HCT116 (cell line): ENCODE measurements around the gene MAP3K6. TPM values are rescaled to one million over a fixed set of nuclear protein-coding genes. Genes with fewer than 3 reads are reported as not detected.

Experiments used
- ATAC-seq: fragments of 200-7000 bp; cut with Tn5 transposase; 2 replicates; pipeline ENCODE4 v1.9.1; 2020; ENCODE audit warnings: mild to moderate bottlenecking, moderate library complexity
- BruUV-seq: library from RNA; stranded (reverse); fragments of 400-500 nt; replicated peaks from 2 replicates; lab custom pipeline; 2021; lab: Mats Ljungman, UMichigan
- CTCF ChIA-PET: fragments of 300-600 bp; sonication (Branson Sonifier 250); formaldehyde crosslinking; loops from one replicate; lab custom pipeline; 2021; ENCODE audit warnings: antibody characterized with exemption; lab: Charles Lee
- POLR2A ChIA-PET: fragments of 300-600, 350-600 bp; sonication (Branson Sonifier 250); formaldehyde crosslinking; loops from one replicate; lab custom pipeline; 2021; ENCODE audit warnings: antibody characterized with exemption; lab: Charles Lee
- RAD21 ChIA-PET, 2 experiments: fragments of 300-600 bp; sonication (Branson Sonifier 250); formaldehyde crosslinking; loops; one replicate each; lab custom pipeline; 2023; ENCODE audit warnings: low total read pairs in 2 of 2; ENCODE audit not compliant: uncharacterized antibody in 2 of 2, unreplicated experiment in 2 of 2, low non-redundant PET in 1 of 2; lab: Charles Lee
- DNase-seq: peaks from one replicate; pipeline ENCODE4 v3.0.0-alpha.2; 2010; ENCODE audit warnings: low read depth, low spot score
- H2AFZ ChIP-seq: fragments of 200-600 bp; shearing (Covaris generic), sonication (generic); 2 replicates; pipeline ENCODE4 v1.6.1; 2017; ENCODE audit warnings: low read depth, mixed run types, mixed read lengths, antibody characterized with exemption, low read length; ENCODE audit not compliant: poor library complexity, severe bottlenecking
- H3K27ac ChIP-seq: 2 replicates; pipeline ENCODE4 v1.5.1; 2012; ENCODE audit warnings: low read depth, low read length
- H3K27me3 ChIP-seq: fragments of 200-600 bp; sonication (generic); 2 replicates; pipeline ENCODE4 v1.6.1; 2016; ENCODE audit warnings: mixed run types, low read length, mixed read lengths; ENCODE audit not compliant: insufficient read depth
- H3K36me3 ChIP-seq, 2 experiments: fragments of 200-500 bp in 1 of 2; fragments of 200-600 bp in 1 of 2; sonication (Bioruptor generic) in 1 of 2; sonication (generic) in 1 of 2; 2 replicates each; pipeline versions ENCODE4 v1.5.1 to v1.6.1; 2014 to 2016; ENCODE audit warnings: low read length in 2 of 2, inconsistent platforms in 1 of 2, mixed read lengths in 1 of 2, mixed run types in 1 of 2; ENCODE audit not compliant: insufficient read depth in 2 of 2, control insufficient read depth in 1 of 2
- H3K4me1 ChIP-seq, 2 experiments: fragments of 200-600 bp in 1 of 2; sonication (generic) in 1 of 2; 2 replicates each; pipeline versions ENCODE4 v1.5.1 to v1.6.1; 2012 to 2017; ENCODE audit warnings: low read length in 2 of 2, inconsistent platforms in 1 of 2, mild to moderate bottlenecking in 1 of 2, mixed read lengths in 1 of 2, mixed run types in 1 of 2, moderate library complexity in 1 of 2; ENCODE audit not compliant: insufficient read depth in 2 of 2, control insufficient read depth in 1 of 2
- H3K4me2 ChIP-seq: fragments of 200-600 bp; sonication (generic); 2 replicates; pipeline ENCODE4 v1.6.1; 2017; ENCODE audit warnings: mixed run types, low read length, mixed read lengths
- H3K4me3 ChIP-seq, 2 experiments: fragments of 200-600 bp in 1 of 2; sonication (generic) in 1 of 2; replicated peaks in 1 of 2; 2 replicates each; pipeline ENCODE4 v1.5.1; 2011 to 2016; ENCODE audit warnings: low read length in 2 of 2, control low read depth in 1 of 2, low read depth in 1 of 2, mild to moderate bottlenecking in 1 of 2, mixed read lengths in 1 of 2, mixed run types in 1 of 2
- H3K79me2 ChIP-seq: fragments of 200-600 bp; sonication (generic); 2 replicates; pipeline ENCODE4 v1.6.1; 2017; ENCODE audit warnings: mild to moderate bottlenecking, mixed run types, low read length, moderate library complexity, mixed read lengths; ENCODE audit not compliant: insufficient read depth
- H3K9ac ChIP-seq: fragments of 200-600 bp; sonication (generic); 2 replicates; pipeline ENCODE4 v1.6.1; 2016; ENCODE audit warnings: low read length, mixed read lengths
- H3K9me2 ChIP-seq: fragments of 200-600 bp; sonication (generic), shearing (Covaris generic); 2 replicates; pipeline ENCODE4 v1.6.1; 2017; ENCODE audit warnings: mixed run types, mild to moderate bottlenecking, moderate library complexity; ENCODE audit not compliant: insufficient read depth
- H3K9me3 ChIP-seq, 2 experiments: fragments of 200-500 bp in 1 of 2; fragments of 200-600 bp in 1 of 2; sonication (Bioruptor generic) in 1 of 2; sonication (generic) in 1 of 2; 2 replicates each; pipeline ENCODE4 v1.6.1; 2014 to 2017; ENCODE audit warnings: low read length in 2 of 2, mixed read lengths in 2 of 2, inconsistent platforms in 1 of 2, low read depth in 1 of 2, mild to moderate bottlenecking in 1 of 2, mixed run types in 1 of 2, moderate library complexity in 1 of 2; ENCODE audit not compliant: control insufficient read depth in 1 of 2, insufficient read depth in 1 of 2
- H4K20me1 ChIP-seq: fragments of 200-600 bp; sonication (generic), shearing (Covaris generic); 2 replicates; pipeline ENCODE4 v1.6.1; 2017; ENCODE audit warnings: mixed run types, mild to moderate bottlenecking, moderate library complexity; ENCODE audit not compliant: insufficient read depth
- CBX3 ChIP-seq: IDR thresholded peaks from 2 replicates; pipeline ENCODE4 v1.6.1; 2012; ENCODE audit warnings: low read depth
- CEBPB ChIP-seq: IDR thresholded peaks from 2 replicates; pipeline ENCODE4 v1.6.1; 2012; ENCODE audit warnings: low read depth
- ELF1 ChIP-seq: IDR thresholded peaks from 2 replicates; pipeline ENCODE4 v1.6.1; 2012; ENCODE audit warnings: low read depth, borderline replicate concordance
- EZH2 ChIP-seq: fragments of 200-600 bp; sonication (generic); IDR thresholded peaks from 2 replicates; pipeline ENCODE4 v1.6.1; 2017; ENCODE audit warnings: antibody characterized with exemption, mixed run types
- EZH2phosphoT487 ChIP-seq: fragments of 200-600 bp; IDR thresholded peaks from 2 replicates; pipeline ENCODE4 v1.6.1; 2018; ENCODE audit warnings: antibody characterized with exemption, borderline replicate concordance
- FOSL1 ChIP-seq: IDR thresholded peaks from 2 replicates; pipeline ENCODE4 v1.6.1; 2012; ENCODE audit warnings: low read depth
- JUND ChIP-seq: IDR thresholded peaks from 2 replicates; pipeline ENCODE4 v1.6.1; 2012
- POLR2AphosphoS5 ChIP-seq: IDR thresholded peaks from 2 replicates; pipeline ENCODE4 v1.6.1; 2011; ENCODE audit warnings: mild to moderate bottlenecking, low read depth, low read length, moderate library complexity
- RAD21 ChIP-seq: IDR thresholded peaks from 2 replicates; pipeline ENCODE4 v1.6.1; 2012; ENCODE audit warnings: low read depth, mild to moderate bottlenecking
- SIN3A ChIP-seq: IDR thresholded peaks from 2 replicates; pipeline ENCODE4 v1.6.1; 2012; ENCODE audit warnings: low read depth
- SP1 ChIP-seq: IDR thresholded peaks from 2 replicates; pipeline ENCODE4 v1.6.1; 2012; ENCODE audit warnings: low read depth
- SRF ChIP-seq: IDR thresholded peaks from 2 replicates; pipeline ENCODE4 v1.6.1; 2012; ENCODE audit warnings: low read depth
- YY1 ChIP-seq: IDR thresholded peaks from 2 replicates; pipeline ENCODE4 v1.6.1; 2011; ENCODE audit warnings: low read length, low read depth, moderate library complexity, mild to moderate bottlenecking; ENCODE audit not compliant: insufficient replicate concordance; ENCODE audit errors: extremely low read depth
- ZBTB33 ChIP-seq: IDR thresholded peaks from 2 replicates; pipeline ENCODE4 v1.6.1; 2011; ENCODE audit warnings: mild to moderate bottlenecking, low read length, moderate library complexity; ENCODE audit not compliant: insufficient replicate concordance; ENCODE audit errors: extremely low read depth
- ZFX ChIP-seq: fragments of 450-650 bp; IDR thresholded peaks from 2 replicates; pipeline ENCODE4 v1.6.1; 2017
- ZNF274 ChIP-seq: fragments of 200-500 bp; sonication (Bioruptor generic); IDR thresholded peaks from 2 replicates; pipeline ENCODE4 v1.6.1; 2014; ENCODE audit warnings: mild to moderate bottlenecking, low read depth, low read length, inconsistent platforms
- intact Hi-C: fragments of 100-400 bp; cut with micrococcal nuclease; formaldehyde crosslinking; loops from 2 replicates; pipeline ENCODE4 v1.10.0; 2022
- total RNA-seq: library from RNA; stranded (reverse); gene quantifications from one replicate; pipeline ENCODE4 v1.2.1, GENCODE V29; 2021; ENCODE audit not compliant: unreplicated experiment
- TF ChIP-seq, protein P1 (sequence below), 3 experiments: fragments of 200-600 bp in 1 of 3; sonication (generic) in 1 of 3; IDR thresholded peaks in 2 of 3; conservative IDR thresholded peaks in 1 of 3; 2 replicates each; pipeline ENCODE4 v1.5.1; 2012 to 2017; ENCODE audit warnings: low read depth in 2 of 3, low read length in 2 of 3, antibody characterized with exemption in 1 of 3, borderline replicate concordance in 1 of 3, control low read depth in 1 of 3, mild to moderate bottlenecking in 1 of 3, mixed read lengths in 1 of 3, mixed run types in 1 of 3, moderate library complexity in 1 of 3; ENCODE audit not compliant: insufficient read depth in 1 of 3
- TF ChIP-seq, protein P2 (sequence below): IDR thresholded peaks from 2 replicates; pipeline ENCODE4 v1.6.1; 2012; ENCODE audit warnings: low read depth
- TF ChIP-seq, protein P3 (sequence below): IDR thresholded peaks from 2 replicates; pipeline ENCODE4 v1.6.1; 2012

Gene MAP3K6
- total RNA-seq, 1 experiment from 2014 or later = 30.2 TPM

DNA sequence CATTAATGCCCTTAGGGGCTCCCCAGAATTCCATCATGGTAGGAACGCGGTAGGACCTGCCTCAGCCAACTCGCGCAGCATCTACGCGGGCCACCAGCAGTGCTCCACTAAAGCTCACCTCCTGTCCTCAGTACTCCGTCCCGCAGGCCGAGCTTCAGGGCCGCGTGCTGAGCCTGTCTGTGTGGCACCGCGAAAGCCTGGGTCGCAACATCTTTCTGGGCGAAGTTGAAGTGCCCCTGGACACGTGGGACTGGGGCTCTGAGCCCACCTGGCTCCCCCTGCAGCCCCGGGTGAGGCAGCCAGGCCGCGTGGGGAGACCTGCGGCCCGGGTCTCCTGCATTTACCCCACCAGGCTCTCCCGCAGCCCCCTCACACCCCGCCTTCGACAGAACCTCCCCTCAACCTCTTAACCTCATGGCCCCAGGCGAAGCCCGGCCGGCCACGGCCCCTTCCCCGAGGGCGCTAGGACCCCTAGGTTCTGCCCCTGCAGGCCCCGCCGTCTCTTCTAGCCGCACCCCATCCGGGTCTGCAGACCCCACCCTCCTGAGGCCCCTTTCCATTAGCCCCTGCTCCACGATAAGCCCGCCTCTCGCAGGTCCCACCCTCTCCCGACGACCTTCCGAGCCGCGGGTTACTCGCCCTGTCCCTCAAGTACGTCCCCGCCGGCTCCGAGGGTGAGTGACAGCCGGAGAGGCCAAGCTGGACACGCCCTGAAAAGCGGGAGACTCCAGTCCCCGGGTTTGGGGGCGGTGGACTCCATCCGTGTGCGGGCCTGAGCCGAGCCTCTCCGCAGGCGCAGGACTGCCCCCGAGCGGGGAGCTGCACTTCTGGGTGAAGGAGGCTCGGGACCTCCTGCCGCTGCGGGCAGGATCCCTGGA is 15.9 kb downstream of the MAP3K6 start:
- Histone ChIP-seq H4K20me1 (no peaks in the 10 kb centered on the region), H3K79me2 (no peaks in the 10 kb centered on the region), H3K9me3 (no peaks in the 10 kb centered on the region), H3K36me3 (peaks cover 0 to 7% of the 10 kb centered on the region in 2 experiments; a peak in 1 of 4 replicates), H3K4me3 (no peak overlapping the region), H3K4me2 (no peak overlapping the region), H3K9ac (no peak overlapping the region), H3K27ac (0 out of 2 replicates have a peak overlapping the region, but pooled peaks have one; percentile 16), H2AFZ (no peak overlapping the region), H3K9me2 (no peaks in the 10 kb centered on the region), H3K27me3 (no peaks in the 10 kb centered on the region), H3K4me1 (peaks cover 26 to 37% of the 10 kb centered on the region in 2 experiments)
- no peak for ATAC-seq
- DNase-seq = no peak
- CTCF ChIA-PET = no interaction called here
- POLR2A ChIA-PET = interaction anchor here (1.2 kb wide), 1 partner anchor 9 kb away, joined by 3 read pairs; the partner anchor contains the start of gene SYTL1
- intact Hi-C loops = no loop called here
- RAD21 ChIA-PET = no interaction called here
- no TSS peak for BruUV-seq
- TF ChIP-seq CEBPB (no peak), ZNF274 (no peak), EZH2 (no peak), RAD21 (no peak), FOSL1 (no peak), ZBTB33 (no peak), POLR2AphosphoS5 (no peak), ELF1 (no peak), SRF (no peak), ZFX (no peak), SIN3A (no peak), SP1 (no peak), EZH2phosphoT487 (no peak), YY1 (no peak), CBX3 (no peak), JUND (no peak)
- TF ChIP-seq, protein P1, sequence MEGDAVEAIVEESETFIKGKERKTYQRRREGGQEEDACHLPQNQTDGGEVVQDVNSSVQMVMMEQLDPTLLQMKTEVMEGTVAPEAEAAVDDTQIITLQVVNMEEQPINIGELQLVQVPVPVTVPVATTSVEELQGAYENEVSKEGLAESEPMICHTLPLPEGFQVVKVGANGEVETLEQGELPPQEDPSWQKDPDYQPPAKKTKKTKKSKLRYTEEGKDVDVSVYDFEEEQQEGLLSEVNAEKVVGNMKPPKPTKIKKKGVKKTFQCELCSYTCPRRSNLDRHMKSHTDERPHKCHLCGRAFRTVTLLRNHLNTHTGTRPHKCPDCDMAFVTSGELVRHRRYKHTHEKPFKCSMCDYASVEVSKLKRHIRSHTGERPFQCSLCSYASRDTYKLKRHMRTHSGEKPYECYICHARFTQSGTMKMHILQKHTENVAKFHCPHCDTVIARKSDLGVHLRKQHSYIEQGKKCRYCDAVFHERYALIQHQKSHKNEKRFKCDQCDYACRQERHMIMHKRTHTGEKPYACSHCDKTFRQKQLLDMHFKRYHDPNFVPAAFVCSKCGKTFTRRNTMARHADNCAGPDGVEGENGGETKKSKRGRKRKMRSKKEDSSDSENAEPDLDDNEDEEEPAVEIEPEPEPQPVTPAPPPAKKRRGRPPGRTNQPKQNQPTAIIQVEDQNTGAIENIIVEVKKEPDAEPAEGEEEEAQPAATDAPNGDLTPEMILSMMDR (IDR thresholded peaks at IDR 0.05 in 2 of 3, conservative IDR thresholded peaks at IDR 0.05 in 1 of 3; ENCODE audit: borderline replicate concordance in 1 of 3, insufficient read depth in 1 of 3, low read depth in 2 of 3, low read length in 2 of 3) = no peak
- TF ChIP-seq, protein P2, sequence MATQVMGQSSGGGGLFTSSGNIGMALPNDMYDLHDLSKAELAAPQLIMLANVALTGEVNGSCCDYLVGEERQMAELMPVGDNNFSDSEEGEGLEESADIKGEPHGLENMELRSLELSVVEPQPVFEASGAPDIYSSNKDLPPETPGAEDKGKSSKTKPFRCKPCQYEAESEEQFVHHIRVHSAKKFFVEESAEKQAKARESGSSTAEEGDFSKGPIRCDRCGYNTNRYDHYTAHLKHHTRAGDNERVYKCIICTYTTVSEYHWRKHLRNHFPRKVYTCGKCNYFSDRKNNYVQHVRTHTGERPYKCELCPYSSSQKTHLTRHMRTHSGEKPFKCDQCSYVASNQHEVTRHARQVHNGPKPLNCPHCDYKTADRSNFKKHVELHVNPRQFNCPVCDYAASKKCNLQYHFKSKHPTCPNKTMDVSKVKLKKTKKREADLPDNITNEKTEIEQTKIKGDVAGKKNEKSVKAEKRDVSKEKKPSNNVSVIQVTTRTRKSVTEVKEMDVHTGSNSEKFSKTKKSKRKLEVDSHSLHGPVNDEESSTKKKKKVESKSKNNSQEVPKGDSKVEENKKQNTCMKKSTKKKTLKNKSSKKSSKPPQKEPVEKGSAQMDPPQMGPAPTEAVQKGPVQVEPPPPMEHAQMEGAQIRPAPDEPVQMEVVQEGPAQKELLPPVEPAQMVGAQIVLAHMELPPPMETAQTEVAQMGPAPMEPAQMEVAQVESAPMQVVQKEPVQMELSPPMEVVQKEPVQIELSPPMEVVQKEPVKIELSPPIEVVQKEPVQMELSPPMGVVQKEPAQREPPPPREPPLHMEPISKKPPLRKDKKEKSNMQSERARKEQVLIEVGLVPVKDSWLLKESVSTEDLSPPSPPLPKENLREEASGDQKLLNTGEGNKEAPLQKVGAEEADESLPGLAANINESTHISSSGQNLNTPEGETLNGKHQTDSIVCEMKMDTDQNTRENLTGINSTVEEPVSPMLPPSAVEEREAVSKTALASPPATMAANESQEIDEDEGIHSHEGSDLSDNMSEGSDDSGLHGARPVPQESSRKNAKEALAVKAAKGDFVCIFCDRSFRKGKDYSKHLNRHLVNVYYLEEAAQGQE = no peak
- TF ChIP-seq, protein P3, sequence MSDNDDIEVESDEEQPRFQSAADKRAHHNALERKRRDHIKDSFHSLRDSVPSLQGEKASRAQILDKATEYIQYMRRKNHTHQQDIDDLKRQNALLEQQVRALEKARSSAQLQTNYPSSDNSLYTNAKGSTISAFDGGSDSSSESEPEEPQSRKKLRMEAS = no peak
